HepG2 (cell line): Measurements from ENCODE around the gene SCFD2. TPM values are rescaled to one million over a fixed set of nuclear protein-coding genes. Genes with fewer than 3 reads are reported as not detected.

ENCODE experiments used
- ATAC-seq: fragments of 200-7000 bp; cut with Tn5 transposase; 3 replicates; pipeline ENCODE4 v1.9.1; 2020; ENCODE audit warnings: mild to moderate bottlenecking, moderate library complexity
- BruUV-seq: library from RNA; stranded (reverse); fragments of 400-500 nt; replicated peaks from 2 replicates; lab custom pipeline; 2021; lab: Mats Ljungman, UMichigan
- CTCF ChIA-PET: fragments of 300-600 bp; formaldehyde crosslinking; extraction: SDS; loops from one replicate; lab custom pipeline; 2021; ENCODE audit warnings: low total read pairs, inconsistent platforms, low intra/inter-chr PET ratio; lab: Yijun Ruan, JAX
- POLR2A ChIA-PET: fragments of 350-600 bp; sonication (Branson Sonifier 250); formaldehyde crosslinking; loops from one replicate; lab custom pipeline; 2020; ENCODE audit warnings: antibody characterized with exemption, inconsistent platforms; lab: Yijun Ruan, JAX
- DNase-seq: peaks from one replicate; pipeline ENCODE4 v3.0.0-alpha.2; 2015; ENCODE audit warnings: low spot score
- FAIRE-seq: peaks from 3 replicates; lab custom pipeline; 2011; peaks lifted over from hg19 to GRCh38; lab: Jason Lieb, UNC
- H2AFZ ChIP-seq: one replicate; pipeline ENCODE4 v1.6.1; 2011; ENCODE audit warnings: low read length, inconsistent platforms
- H3K27ac ChIP-seq: fragments of 300-600 bp; 3 replicates; pipeline ENCODE4 v1.8.0; 2011; ENCODE audit warnings: mixed run types, mild to moderate bottlenecking, mixed read lengths, low read length, inconsistent platforms; ENCODE audit not compliant: insufficient read depth; ENCODE audit errors: extremely low read length
- H3K27me3 ChIP-seq, 2 experiments: fragments of 200-600 bp in 1 of 2; 2 replicates in 1 of 2; 3 replicates in 1 of 2; pipeline versions ENCODE4 v1.6.0 to v1.8.0; 2011; ENCODE audit warnings: low read length in 2 of 2, mild to moderate bottlenecking in 2 of 2, moderate library complexity in 2 of 2, inconsistent platforms in 1 of 2; ENCODE audit not compliant: insufficient read depth in 2 of 2, control insufficient read depth in 1 of 2
- H3K36me3 ChIP-seq, 2 experiments: fragments of 200-600 bp in 1 of 2; replicated peaks in 1 of 2; 2 replicates in 1 of 2; 3 replicates in 1 of 2; pipeline versions ENCODE4 v1.5.1 to v1.8.0; 2011; ENCODE audit warnings: low read length in 2 of 2, inconsistent platforms in 1 of 2; ENCODE audit not compliant: insufficient read depth in 2 of 2, control insufficient read depth in 1 of 2
- H3K4me1 ChIP-seq: 2 replicates; pipeline ENCODE4 v1.5.1; 2012; ENCODE audit warnings: low read length, inconsistent platforms; ENCODE audit not compliant: insufficient read depth
- H3K4me2 ChIP-seq: 2 replicates; pipeline ENCODE4 v1.6.0; 2011; ENCODE audit warnings: low read depth, low read length, inconsistent platforms
- H3K4me3 ChIP-seq, 3 experiments: fragments of 200-600 bp in 1 of 3; sonication (generic), shearing (Covaris generic) in 1 of 3; replicated peaks in 1 of 3; 2 replicates each; pipeline ENCODE4 v1.5.1; 2011 to 2016; ENCODE audit warnings: low read length in 3 of 3, inconsistent platforms in 2 of 3, low read depth in 2 of 3, mild to moderate bottlenecking in 2 of 3, control low read depth in 1 of 3, mixed read lengths in 1 of 3; ENCODE audit not compliant: insufficient read depth in 1 of 3
- H3K79me2 ChIP-seq: one replicate; pipeline ENCODE4 v1.6.1; 2011; ENCODE audit warnings: low read length, inconsistent platforms; ENCODE audit not compliant: insufficient read depth
- H3K9ac ChIP-seq: 2 replicates; pipeline ENCODE4 v1.6.0; 2011; ENCODE audit warnings: mild to moderate bottlenecking, low read depth, low read length, inconsistent platforms; ENCODE audit not compliant: insufficient read depth
- H3K9me3 ChIP-seq: 2 replicates; pipeline ENCODE4 v1.5.1; 2012; ENCODE audit warnings: mild to moderate bottlenecking, low read length
- H4K20me1 ChIP-seq: 2 replicates; pipeline ENCODE4 v1.6.0; 2011; ENCODE audit warnings: inconsistent platforms, mild to moderate bottlenecking, low read length, moderate library complexity; ENCODE audit not compliant: insufficient read depth
- CEBPB ChIP-seq: IDR thresholded peaks from 2 replicates; pipeline ENCODE4 v1.6.1; 2011; ENCODE audit warnings: low read depth, low read length, improper control_type of control experiment, borderline replicate concordance
- DNMT1 ChIP-seq: sonication (generic); formaldehyde crosslinking; IDR thresholded peaks from 2 replicates; pipeline ENCODE4 v1.5.1; 2020; ENCODE audit warnings: mild to moderate bottlenecking, missing genetic modification reagents
- FOXP1 ChIP-seq, 2 experiments: fragments of 450-650 bp in 1 of 2; IDR thresholded peaks; 2 replicates each; pipeline ENCODE4 v1.6.1; 2017 to 2018; ENCODE audit warnings: antibody characterized with exemption in 1 of 2
- HOXA9 ChIP-seq: sonication (generic); formaldehyde crosslinking; IDR thresholded peaks from 2 replicates; pipeline ENCODE4 v1.8.1; 2022; ENCODE audit warnings: missing genetic modification reagents, mild to moderate bottlenecking, moderate library complexity, borderline replicate concordance
- JUND ChIP-seq: sonication (generic); formaldehyde crosslinking; IDR thresholded peaks from 2 replicates; pipeline ENCODE4 v1.8.0; 2022; ENCODE audit warnings: mild to moderate bottlenecking, missing genetic modification reagents
- MTA1 ChIP-seq: sonication (generic); formaldehyde crosslinking; IDR thresholded peaks from 2 replicates; pipeline ENCODE4 v1.4.0; 2020; ENCODE audit warnings: missing genetic modification reagents, mild to moderate bottlenecking, borderline replicate concordance
- MTA3 ChIP-seq: sonication (generic); formaldehyde crosslinking; IDR thresholded peaks from 2 replicates; pipeline ENCODE4 v1.4.0; 2020; ENCODE audit warnings: missing genetic modification reagents
- MYNN ChIP-seq: sonication (generic); formaldehyde crosslinking; IDR thresholded peaks from 2 replicates; pipeline ENCODE4 v1.4.0; 2020; ENCODE audit warnings: mild to moderate bottlenecking, low read depth, missing genetic modification reagents
- SALL2 ChIP-seq: sonication (generic); formaldehyde crosslinking; IDR thresholded peaks from 2 replicates; pipeline ENCODE4 v1.8.1; 2023; ENCODE audit warnings: mild to moderate bottlenecking, missing genetic modification reagents, inconsistent platforms
- TEAD2 ChIP-seq: sonication (generic); formaldehyde crosslinking; IDR thresholded peaks from 2 replicates; pipeline ENCODE4 v1.9.0; 2021; ENCODE audit warnings: missing genetic modification reagents
- YEATS4 ChIP-seq: sonication (generic); formaldehyde crosslinking; IDR thresholded peaks from 2 replicates; pipeline ENCODE4 v1.4.0; 2020; ENCODE audit warnings: missing genetic modification reagents, borderline replicate concordance
- ZFP90 ChIP-seq: sonication (generic); formaldehyde crosslinking; IDR thresholded peaks from 2 replicates; pipeline ENCODE4 v1.8.0; 2022; ENCODE audit warnings: missing genetic modification reagents, mild to moderate bottlenecking, inconsistent platforms, borderline replicate concordance
- ZNF766 ChIP-seq: sonication (generic); formaldehyde crosslinking; IDR thresholded peaks from 2 replicates; pipeline ENCODE4 v1.5.0; 2020; ENCODE audit warnings: missing genetic modification reagents, borderline replicate concordance
- ZNF883 ChIP-seq: sonication (generic); formaldehyde crosslinking; IDR thresholded peaks from 2 replicates; pipeline ENCODE4 v1.5.1; 2020; ENCODE audit warnings: mild to moderate bottlenecking, missing genetic modification reagents; ENCODE audit errors: not compliant biosample characterization
- WGBS: methylation state at CpG from one replicate; pipeline ENCODE4 v1.1.6; 2017; ENCODE audit warnings: low lambda C conversion rate; 5-methylcytosine and 5-hydroxymethylcytosine counted together
- in situ Hi-C: cut with HindIII; loops from 2 replicates; pipeline ENCODE4 v1.10.0; 2017; ENCODE audit warnings: low pct_unique_long_range_greater_than_20kb; ENCODE audit not compliant: extremely low pct_ligation_motif_present
- intact Hi-C: fragments of 100-400 bp; cut with micrococcal nuclease; formaldehyde crosslinking; loops from one replicate; pipeline ENCODE4 v1.10.0; 2022; ENCODE audit not compliant: unreplicated experiment
- polyA plus RNA-seq, 8 experiments: library from polyadenylated mRNA; depleted of rRNA in 3 of 8; stranded (reverse) in 7 of 8; unstranded in 1 of 8; fragments of >200 nt; fragmentation: Illumina TruSeq in 4 of 8; extraction: Trizol in 4 of 8; gene quantifications; 2 replicates each; pipeline versions ENCODE4 v1.2.1 to v1.2.3, GENCODE V29; 2011 to 2016; ENCODE audit warnings: low read depth in 4 of 8, missing spikeins in 1 of 8, mixed read lengths in 1 of 8; ENCODE audit not compliant: insufficient read depth in 1 of 8
- total RNA-seq, 5 experiments: library from RNA; depleted of rRNA; stranded (reverse); fragments of >200 nt; fragmentation: Illumina TruSeq; extraction: Trizol; gene quantifications; 2 replicates each; pipeline ENCODE4 v1.2.3, GENCODE V29; 2016; ENCODE audit warnings: low read depth in 1 of 5
- TF ChIP-seq, protein P1 (sequence below): sonication (generic); formaldehyde crosslinking; IDR thresholded peaks from 2 replicates; pipeline ENCODE4 v1.4.0; 2020; ENCODE audit warnings: missing genetic modification reagents
- TF ChIP-seq, protein P2 (sequence below): sonication (generic); formaldehyde crosslinking; IDR thresholded peaks from 2 replicates; pipeline ENCODE4 v1.8.0; 2023; ENCODE audit warnings: mild to moderate bottlenecking, missing genetic modification reagents

SCFD2 gene
- total and polyA plus RNA-seq, 2 of the 13 experiments (the other 11 are each of a cell fraction or from before 2014, with no cell fraction given): 4.6 to 15.6 TPM

DNA sequence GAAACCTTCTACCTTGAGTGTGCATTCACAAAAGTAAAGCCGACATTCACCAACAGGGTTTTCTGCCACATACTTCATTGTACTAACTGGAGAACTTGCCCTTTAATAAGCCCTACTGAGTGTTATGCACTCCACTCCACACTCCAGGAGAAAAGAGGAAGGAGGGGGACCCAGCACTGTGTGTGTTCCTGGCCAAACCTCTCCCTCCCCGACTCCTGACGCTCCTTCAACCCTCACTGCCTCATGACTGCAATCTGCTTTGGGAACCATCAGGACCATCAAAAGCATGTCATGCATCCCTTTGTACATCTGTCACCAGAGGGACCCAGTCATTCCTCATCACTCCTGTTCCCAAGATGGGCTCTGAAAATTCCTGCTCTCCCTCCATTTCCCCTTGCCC, 360.1 kb downstream of the SCFD2 start:
- intact Hi-C loops: no loop called here
- Histone ChIP-seq H4K20me1 (no peaks in the 10 kb centered on the region), H3K27me3 (no peaks in the 10 kb centered on the region), H3K36me3 (no peaks in the 10 kb centered on the region), H2AFZ (no peak overlapping the region), H3K9me3 (no peaks in the 10 kb centered on the region), H3K79me2 (no peaks in the 10 kb centered on the region), H3K4me1 (peaks cover 30% of the 10 kb centered on the region), H3K4me2 (no peak overlapping the region), H3K27ac (no peak overlapping the region), H3K4me3 (no peak overlapping the region), H3K9ac (no peak overlapping the region)
- POLR2A ChIA-PET: no interaction called here
- ATAC-seq (peak; percentile 59), DNase-seq (no peak), FAIRE-seq (no peak)
- in situ Hi-C loops: loop anchor here (25.0 kb wide), 3 partner anchors 606 to 906 kb away; no protein-coding TSS in a partner anchor
- 83% methylated on average over 3 of the region's 3 CpGs for WGBS
- no TSS peak for BruUV-seq
- no peak for TF ChIP-seq SALL2
- TF ChIP-seq MYNN (CRISPR knock-in tag): no peak
- TF ChIP-seq, protein P1, sequence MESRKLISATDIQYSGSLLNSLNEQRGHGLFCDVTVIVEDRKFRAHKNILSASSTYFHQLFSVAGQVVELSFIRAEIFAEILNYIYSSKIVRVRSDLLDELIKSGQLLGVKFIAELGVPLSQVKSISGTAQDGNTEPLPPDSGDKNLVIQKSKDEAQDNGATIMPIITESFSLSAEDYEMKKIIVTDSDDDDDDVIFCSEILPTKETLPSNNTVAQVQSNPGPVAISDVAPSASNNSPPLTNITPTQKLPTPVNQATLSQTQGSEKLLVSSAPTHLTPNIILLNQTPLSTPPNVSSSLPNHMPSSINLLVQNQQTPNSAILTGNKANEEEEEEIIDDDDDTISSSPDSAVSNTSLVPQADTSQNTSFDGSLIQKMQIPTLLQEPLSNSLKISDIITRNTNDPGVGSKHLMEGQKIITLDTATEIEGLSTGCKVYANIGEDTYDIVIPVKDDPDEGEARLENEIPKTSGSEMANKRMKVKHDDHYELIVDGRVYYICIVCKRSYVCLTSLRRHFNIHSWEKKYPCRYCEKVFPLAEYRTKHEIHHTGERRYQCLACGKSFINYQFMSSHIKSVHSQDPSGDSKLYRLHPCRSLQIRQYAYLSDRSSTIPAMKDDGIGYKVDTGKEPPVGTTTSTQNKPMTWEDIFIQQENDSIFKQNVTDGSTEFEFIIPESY (CRISPR knock-in tag): no peak
- no peak for TF ChIP-seq TEAD2 (CRISPR knock-in tag)
- TF ChIP-seq CEBPB: no peak
- no peak for TF ChIP-seq MTA3
- TF ChIP-seq DNMT1 (CRISPR knock-in tag): no peak
- TF ChIP-seq, protein P2, sequence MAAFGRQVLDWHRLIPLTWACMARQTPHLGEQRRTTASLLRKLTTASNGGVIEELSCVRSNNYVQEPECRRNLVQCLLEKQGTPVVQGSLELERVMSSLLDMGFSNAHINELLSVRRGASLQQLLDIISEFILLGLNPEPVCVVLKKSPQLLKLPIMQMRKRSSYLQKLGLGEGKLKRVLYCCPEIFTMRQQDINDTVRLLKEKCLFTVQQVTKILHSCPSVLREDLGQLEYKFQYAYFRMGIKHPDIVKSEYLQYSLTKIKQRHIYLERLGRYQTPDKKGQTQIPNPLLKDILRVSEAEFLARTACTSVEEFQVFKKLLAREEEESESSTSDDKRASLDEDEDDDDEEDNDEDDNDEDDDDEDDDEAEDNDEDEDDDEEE (CRISPR knock-in tag): no peak
- TF ChIP-seq MTA1 (CRISPR knock-in tag): no peak
- no peak for TF ChIP-seq ZFP90
- TF ChIP-seq FOXP1 (IDR thresholded peaks at IDR 0.05): no peak
- no peak for TF ChIP-seq FOXP1 (CRISPR knock-in tag; IDR thresholded peaks at IDR 0.05)
- no peak for TF ChIP-seq YEATS4 (CRISPR knock-in tag)
- TF ChIP-seq HOXA9 (CRISPR knock-in tag): no peak
- no peak for TF ChIP-seq ZNF766 (CRISPR knock-in tag)
- no peak for TF ChIP-seq ZNF883 (CRISPR knock-in tag)
- TF ChIP-seq JUND (CRISPR knock-in tag): no peak
- CTCF ChIA-PET: no interaction called here
